ENCODE data around the gene S100A9.
"Not testable (repeated sequence)": the region's sequence is repeated elsewhere in the genome, so short reads cannot be mapped to it uniquely, and the experiment has no call there.

- not testable (repeated sequence) for TF ChIP-seq CTCF (IDR thresholded peaks at IDR 0.05; ENCODE audit: low read depth, low read length, missing input control); FOXA1 (IDR thresholded peaks at IDR 0.05); TAF1 (conservative IDR thresholded peaks at IDR 0.05); JUND (IDR thresholded peaks at IDR 0.05)
These were observed 10.6 kb upstream of the S100A9 start for GRCh38 chr1:153347049-153347448.
